DOHH2 (cell line): Measurements from ENCODE around the gene ABHD12B.

Source experiments
- H3F3A ChIP-seq: fragments of 200-600 bp; sonication (generic), shearing (Covaris generic); 2 replicates; pipeline ENCODE4 v1.6.0; 2016; ENCODE audit warnings: antibody characterized with exemption, mild to moderate bottlenecking; ENCODE audit not compliant: control insufficient read depth, insufficient read depth
- H3K27ac ChIP-seq: fragments of 200-600 bp; sonication (generic); 2 replicates; pipeline ENCODE4 v1.5.1; 2014; ENCODE audit warnings: low read depth, mild to moderate bottlenecking, low read length, moderate library complexity
- H3K27me3 ChIP-seq: fragments of 200-600 bp; sonication (generic); 2 replicates; pipeline ENCODE4 v1.6.1; 2014; ENCODE audit warnings: mild to moderate bottlenecking, low read length, mixed read lengths; ENCODE audit not compliant: control insufficient read depth
- H3K36me3 ChIP-seq: fragments of 200-600 bp; sonication (generic); 2 replicates; pipeline ENCODE4 v1.6.1; 2014; ENCODE audit warnings: mild to moderate bottlenecking, low read length, moderate library complexity, mixed read lengths; ENCODE audit not compliant: control insufficient read depth
- H3K4me1 ChIP-seq: fragments of 200-600 bp; sonication (generic); 2 replicates; pipeline ENCODE4 v1.6.1; 2014; ENCODE audit warnings: mild to moderate bottlenecking, low read length, mixed read lengths; ENCODE audit not compliant: control insufficient read depth
- H3K4me2 ChIP-seq: fragments of 200-600 bp; sonication (generic); 2 replicates; pipeline ENCODE4 v1.6.0; 2014; ENCODE audit warnings: mild to moderate bottlenecking, low read length, moderate library complexity
- H3K4me3 ChIP-seq: fragments of 200-600 bp; sonication (generic); 2 replicates; pipeline ENCODE4 v1.5.1; 2014; ENCODE audit warnings: mild to moderate bottlenecking, low read length, mixed read lengths
- H3K79me2 ChIP-seq: fragments of 200-600 bp; sonication (generic); 2 replicates; pipeline ENCODE4 v1.6.1; 2014; ENCODE audit warnings: mild to moderate bottlenecking, low read length, mixed read lengths; ENCODE audit not compliant: control insufficient read depth
- H3K9me2 ChIP-seq: fragments of 200-600 bp; sonication (generic); replicated peaks from 2 replicates; pipeline ENCODE4 v1.6.1; 2014; ENCODE audit warnings: mild to moderate bottlenecking, low read length, mixed read lengths; ENCODE audit not compliant: control insufficient read depth
- H3K9me3 ChIP-seq: fragments of 200-600 bp; sonication (generic); 2 replicates; pipeline ENCODE4 v1.6.1; 2014; ENCODE audit warnings: antibody characterized with exemption, low read length, mixed read lengths; ENCODE audit not compliant: control insufficient read depth, insufficient read depth
- H4K20me1 ChIP-seq: fragments of 200-600 bp; sonication (generic); 2 replicates; pipeline ENCODE4 v1.6.0; 2014; ENCODE audit warnings: low read depth, mild to moderate bottlenecking, antibody characterized with exemption, low read length, moderate library complexity; ENCODE audit not compliant: control insufficient read depth, insufficient read depth
- CTCF ChIP-seq: fragments of 200-600 bp; sonication (generic); IDR thresholded peaks from one replicate; pipeline ENCODE4 v1.5.1; 2014; ENCODE audit warnings: antibody characterized with exemption, mild to moderate bottlenecking, low read depth, low read length; ENCODE audit not compliant: poor library complexity, severe bottlenecking
- EZH2phosphoT487 ChIP-seq: fragments of 200-600 bp; sonication (generic); IDR thresholded peaks from 2 replicates; pipeline ENCODE4 v1.6.1; 2017; ENCODE audit warnings: borderline replicate concordance, mild to moderate bottlenecking, antibody characterized with exemption, low read length, moderate library complexity, mixed read lengths

ABHD12B gene

GRCh38 chr14:50929506-50929905 is 57.7 kb downstream of the ABHD12B start:
- TF ChIP-seq CTCF = no peak
- no peak for TF ChIP-seq EZH2phosphoT487
- H3K27ac ChIP-seq = no peak overlapping the region
- H3K36me3 ChIP-seq = no peaks in the 10 kb centered on the region

GRCh38 chr14:50931559-50931958 is 59.7 kb downstream of the ABHD12B start:
- Histone ChIP-seq H3K27me3 (no peaks in the 10 kb centered on the region), H3K27ac (no peak overlapping the region), H3K4me3 (no peak overlapping the region), H3K9me2 (no peaks in the 10 kb centered on the region), H3K36me3 (no peaks in the 10 kb centered on the region), H3K9me3 (no peaks in the 10 kb centered on the region), H3K4me1 (peaks cover 5% of the 10 kb centered on the region; the same call in 1 of the 2 replicates), H3F3A (no peaks in the 10 kb centered on the region), H4K20me1 (no peaks in the 10 kb centered on the region), H3K4me2 (no peak overlapping the region), H3K79me2 (no peaks in the 10 kb centered on the region)
- no peak for TF ChIP-seq EZH2phosphoT487
- no peak for TF ChIP-seq CTCF

More at GRCh38 chr14:50929506-50929905, 57.7 kb downstream of the ABHD12B start:
- Histone ChIP-seq H3K4me3 (no peak overlapping the region), H3K4me2 (no peak overlapping the region), H3K79me2 (no peaks in the 10 kb centered on the region), H3F3A (no peaks in the 10 kb centered on the region), H4K20me1 (no peaks in the 10 kb centered on the region), H3K4me1 (peaks cover 5% of the 10 kb centered on the region; the same call in 1 of the 2 replicates), H3K9me2 (no peaks in the 10 kb centered on the region), H3K9me3 (no peaks in the 10 kb centered on the region), H3K27me3 (no peaks in the 10 kb centered on the region)

DNA sequence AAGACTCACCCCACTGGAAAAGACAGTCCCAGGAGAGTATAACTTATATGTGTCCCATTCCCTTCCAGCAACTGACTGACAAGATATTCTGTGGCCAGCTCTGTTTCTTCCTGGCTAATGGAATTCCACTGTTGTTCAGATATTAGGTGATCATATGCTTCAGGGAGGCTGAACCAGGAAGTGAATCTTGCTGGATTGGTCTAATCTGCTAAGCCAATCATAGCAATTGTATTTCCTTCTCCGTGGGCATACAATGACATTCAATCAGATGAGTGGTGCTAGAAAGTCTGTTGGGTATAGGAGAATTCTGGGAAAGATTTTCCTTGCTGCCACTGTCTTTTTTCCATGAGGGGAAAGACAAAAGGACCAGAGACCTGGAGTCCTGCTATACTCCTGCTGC is 60.3 kb downstream of the ABHD12B start:
- Histone ChIP-seq H3K27me3 (no peaks in the 10 kb centered on the region), H3K9me2 (no peaks in the 10 kb centered on the region), H3K9me3 (no peaks in the 10 kb centered on the region), H3K27ac (no peak overlapping the region), H4K20me1 (no peaks in the 10 kb centered on the region), H3K4me3 (no peak overlapping the region), H3K4me2 (no peak overlapping the region), H3K36me3 (no peaks in the 10 kb centered on the region), H3K4me1 (peaks cover 5% of the 10 kb centered on the region; the same call in 1 of the 2 replicates), H3K79me2 (no peaks in the 10 kb centered on the region), H3F3A (no peaks in the 10 kb centered on the region)
- TF ChIP-seq CTCF (no peak), EZH2phosphoT487 (no peak)
